Esophagus squamous epithelium (tissue), 5 donors: ENCODE data around the gene LSM5. TPM values are rescaled to one million over a fixed set of nuclear protein-coding genes. Genes with fewer than 3 reads are reported as not detected.

ENCODE experiments used
- DNase-seq: peaks from one replicate; lab custom pipeline; 2025; lab: John Stamatoyannopoulos, UW
- H3K27ac ChIP-seq, 4 donors: fragments of 200-600 bp; sonication (generic); one replicate each; pipeline ENCODE4 v1.5.1; 2016 to 2019; ENCODE audit warnings: mild to moderate bottlenecking in 1 of 4
- H3K27me3 ChIP-seq, 4 donors: fragments of 200-600 bp; sonication (generic); 1 replicate in 3 of 4; 2 replicates in 1 of 4; pipeline versions ENCODE4 v1.5.1 to v1.6.0; 2017 to 2021; ENCODE audit warnings: antibody characterized with exemption in 1 of 4
- H3K36me3 ChIP-seq, 3 donors: fragments of 200-600 bp; sonication (generic); one replicate each; pipeline ENCODE4 v1.5.1; 2016 to 2019
- H3K4me1 ChIP-seq, 3 donors: fragments of 200-600 bp; sonication (generic); one replicate each; pipeline ENCODE4 v1.5.1; 2017 to 2019
- H3K4me3 ChIP-seq, 4 donors: fragments of 200-600 bp; sonication (generic); 1 replicate in 3 of 4; 2 replicates in 1 of 4; pipeline ENCODE4 v1.5.1; 2016 to 2019; ENCODE audit warnings: mild to moderate bottlenecking in 2 of 4, moderate library complexity in 1 of 4
- H3K9me3 ChIP-seq, 3 donors: fragments of 200-600 bp; sonication (generic); one replicate each; pipeline ENCODE4 v1.5.1; 2016 to 2019
- POLR2A ChIP-seq, 4 donors: fragments of 450-650 bp; IDR thresholded peaks; one replicate each; pipeline ENCODE4 v1.6.1; 2017; ENCODE audit warnings: antibody characterized with exemption in 4 of 4, mild to moderate bottlenecking in 4 of 4, moderate library complexity in 3 of 4
- WGBS, 2 donors: methylation state at CpG; one replicate each; pipeline ENCODE4 v1.1.5; 2018; 5-methylcytosine and 5-hydroxymethylcytosine counted together
- intact Hi-C: fragments of 100-400 bp; cut with DNase I; formaldehyde crosslinking; loops from one replicate; pipeline ENCODE4 v1.15.0; 2022
- total RNA-seq, 4 donors: library from RNA; depleted of rRNA; stranded (reverse); fragments of >200 nt; gene quantifications; one replicate each; pipeline ENCODE4 v1.1.0, GENCODE V29; 2016
- TF ChIP-seq, protein P1 (sequence below), 6 experiments: fragments of 450-650 bp in 4 of 6; fragments of 200-600 bp in 2 of 6; sonication (generic) in 2 of 6; IDR thresholded peaks; one replicate each; pipeline ENCODE4 v1.5.1; 2016 to 2019; ENCODE audit warnings: antibody characterized with exemption in 6 of 6, mild to moderate bottlenecking in 4 of 6, moderate library complexity in 4 of 6
- donor health status: DM: yes; HTN: yes; CAD: no.

Gene LSM5
- total RNA-seq, 4 donors from 2014 or later: 12.4 to 29.9 (median 22.7) TPM

DNA sequence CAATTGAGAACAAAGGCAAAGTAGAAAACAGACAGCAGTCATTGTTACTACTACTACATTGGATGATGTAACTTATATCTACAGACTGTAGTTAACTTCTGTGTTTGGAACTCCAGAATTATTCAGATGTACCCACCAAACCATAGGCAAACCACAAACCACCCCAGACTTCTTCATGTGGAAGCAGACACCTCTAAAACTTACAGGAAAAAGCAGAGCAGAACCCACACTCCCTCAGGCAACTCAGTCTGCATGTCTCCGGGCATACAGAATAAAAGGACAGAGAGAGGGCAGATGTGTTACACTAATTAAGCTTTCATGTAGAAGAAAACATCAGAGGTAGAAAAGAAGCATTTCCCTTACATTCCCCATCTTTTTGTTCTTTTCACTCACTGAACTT lies 9.0 kb downstream of the LSM5 start:
- WGBS, 2 donors: 50 to 54% methylated on average over 1 of the region's 1 CpG
- H3K4me3 ChIP-seq: no peak overlapping the region
- no peak overlapping the region for H3K27ac ChIP-seq
- no peak for DNase-seq
- no peak for TF ChIP-seq POLR2A (IDR thresholded peaks at IDR 0.05)
- TF ChIP-seq, protein P1, sequence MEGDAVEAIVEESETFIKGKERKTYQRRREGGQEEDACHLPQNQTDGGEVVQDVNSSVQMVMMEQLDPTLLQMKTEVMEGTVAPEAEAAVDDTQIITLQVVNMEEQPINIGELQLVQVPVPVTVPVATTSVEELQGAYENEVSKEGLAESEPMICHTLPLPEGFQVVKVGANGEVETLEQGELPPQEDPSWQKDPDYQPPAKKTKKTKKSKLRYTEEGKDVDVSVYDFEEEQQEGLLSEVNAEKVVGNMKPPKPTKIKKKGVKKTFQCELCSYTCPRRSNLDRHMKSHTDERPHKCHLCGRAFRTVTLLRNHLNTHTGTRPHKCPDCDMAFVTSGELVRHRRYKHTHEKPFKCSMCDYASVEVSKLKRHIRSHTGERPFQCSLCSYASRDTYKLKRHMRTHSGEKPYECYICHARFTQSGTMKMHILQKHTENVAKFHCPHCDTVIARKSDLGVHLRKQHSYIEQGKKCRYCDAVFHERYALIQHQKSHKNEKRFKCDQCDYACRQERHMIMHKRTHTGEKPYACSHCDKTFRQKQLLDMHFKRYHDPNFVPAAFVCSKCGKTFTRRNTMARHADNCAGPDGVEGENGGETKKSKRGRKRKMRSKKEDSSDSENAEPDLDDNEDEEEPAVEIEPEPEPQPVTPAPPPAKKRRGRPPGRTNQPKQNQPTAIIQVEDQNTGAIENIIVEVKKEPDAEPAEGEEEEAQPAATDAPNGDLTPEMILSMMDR (IDR thresholded peaks at IDR 0.05): no peak
- no peaks in the 10 kb centered on the region for H3K4me1 ChIP-seq
- intact Hi-C loops: loop anchor here (10.0 kb wide), 1 partner anchor 736 kb away; no protein-coding TSS in a partner anchor
- peaks cover 0 to 19% (median 0%) of the 10 kb centered on the region in 3 donors for H3K36me3 ChIP-seq
- H3K27me3 ChIP-seq: no peaks in the 10 kb centered on the region
- no peaks in the 10 kb centered on the region for H3K9me3 ChIP-seq

- 61 to 85% methylated on average over 2 of the region's 2 CpGs for WGBS, 2 donors
- DNase-seq: no peak
- intact Hi-C loops: loop anchor here (10.0 kb wide), 2 partner anchors 255 to 735 kb away; no protein-coding TSS in a partner anchor
Measured at GRCh38 chr7:32479574-32480200, 10.5 kb downstream of the LSM5 start.

DNA sequence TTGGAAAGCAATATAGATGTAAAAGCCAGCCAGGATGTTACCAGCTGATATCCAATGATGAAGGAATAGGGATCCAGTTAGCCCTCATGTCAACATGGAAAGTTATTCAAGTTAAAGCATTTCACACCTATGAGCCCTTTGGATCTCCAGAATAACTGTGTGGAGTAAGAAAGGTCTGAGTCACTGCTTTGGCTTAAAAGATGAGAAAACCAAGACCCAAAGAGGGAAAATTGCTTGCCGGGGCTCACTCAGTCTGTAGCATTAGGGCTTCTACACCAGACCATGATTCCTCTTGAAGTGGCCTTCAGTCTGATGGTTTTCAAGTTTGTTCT lies 12.6 kb downstream of the LSM5 start:
- DNase-seq: no peak
- Histone ChIP-seq H3K27me3 (no peaks in the 10 kb centered on the region), H3K9me3 (no peaks in the 10 kb centered on the region), H3K36me3 (no peaks in the 10 kb centered on the region), H3K4me3 (no peak overlapping the region), H3K27ac (no peak overlapping the region), H3K4me1 (no peaks in the 10 kb centered on the region)
- intact Hi-C loops: loop anchor here (10.0 kb wide), 1 partner anchor 253 kb away; no protein-coding TSS in a partner anchor
- WGBS, 2 donors: 43 to 67% methylated on average over 1 of the region's 1 CpG
- TF ChIP-seq POLR2A (IDR thresholded peaks at IDR 0.05): no peak
- TF ChIP-seq, protein P1 (IDR thresholded peaks at IDR 0.05): no peak

More at GRCh38 chr7:32479574-32480200, 10.5 kb downstream of the LSM5 start:
- TF ChIP-seq, protein P1 (IDR thresholded peaks at IDR 0.05): peak in 5 of 6 experiments; percentile 37 to 82 (median 46)
- no peak for TF ChIP-seq POLR2A (IDR thresholded peaks at IDR 0.05)
- Histone ChIP-seq H3K36me3 (peaks cover 0 to 4% (median 0%) of the 10 kb centered on the region in 3 donors), H3K9me3 (no peaks in the 10 kb centered on the region), H3K27ac (no peak overlapping the region), H3K4me1 (no peaks in the 10 kb centered on the region), H3K27me3 (no peaks in the 10 kb centered on the region), H3K4me3 (no peak overlapping the region)

DNA sequence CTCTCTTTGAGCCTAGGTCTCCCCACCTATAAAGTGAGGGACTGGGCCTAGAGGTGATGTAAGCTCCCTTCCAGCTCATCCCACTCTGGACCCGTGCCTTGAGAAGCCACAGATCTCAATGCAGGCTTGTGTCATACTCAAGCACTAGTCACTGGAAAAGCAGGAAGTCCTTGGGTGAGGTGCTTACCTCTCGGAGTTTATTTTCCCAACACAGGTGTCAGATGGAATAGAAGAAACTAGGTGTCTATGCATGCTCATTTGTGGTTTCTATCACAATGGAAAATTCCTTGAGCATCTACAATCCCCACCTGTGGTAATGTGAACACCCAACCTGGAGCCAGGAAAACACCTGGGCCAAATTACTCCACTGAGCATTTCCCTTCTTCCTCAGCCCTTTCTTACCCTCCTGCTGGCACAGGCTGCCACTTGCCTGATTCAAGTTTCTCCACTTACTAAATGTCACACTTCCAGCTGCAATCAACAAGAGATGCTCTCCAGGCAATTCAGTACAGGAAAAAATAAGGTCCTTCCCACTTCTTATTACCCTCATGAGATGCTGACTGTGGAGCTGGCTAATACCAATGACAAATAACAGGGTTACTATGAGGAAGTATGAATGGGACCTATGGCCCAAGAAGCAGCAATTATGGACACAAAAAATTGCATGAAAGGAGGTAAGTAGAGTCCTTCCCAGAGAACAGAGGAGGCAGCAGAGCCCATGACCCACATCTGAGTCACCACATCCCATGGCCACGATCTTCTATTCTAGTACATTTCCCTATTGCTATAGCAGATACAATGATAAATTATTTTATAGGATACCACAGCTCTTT lies 13.1 kb downstream of the LSM5 start:
- Histone ChIP-seq H3K36me3 (no peaks in the 10 kb centered on the region), H3K27ac (no peak overlapping the region), H3K4me3 (no peak overlapping the region), H3K27me3 (no peaks in the 10 kb centered on the region), H3K4me1 (no peaks in the 10 kb centered on the region), H3K9me3 (no peaks in the 10 kb centered on the region)
- TF ChIP-seq, protein P1 (IDR thresholded peaks at IDR 0.05): no peak
- no peak for TF ChIP-seq POLR2A (IDR thresholded peaks at IDR 0.05)
- intact Hi-C loops: loop anchor here (10.0 kb wide), 1 partner anchor 252 kb away; no protein-coding TSS in a partner anchor
- 20 to 38% methylated on average over 2 to 3 of the region's 3 CpGs for WGBS, 2 donors
- DNase-seq: no peak

DNA sequence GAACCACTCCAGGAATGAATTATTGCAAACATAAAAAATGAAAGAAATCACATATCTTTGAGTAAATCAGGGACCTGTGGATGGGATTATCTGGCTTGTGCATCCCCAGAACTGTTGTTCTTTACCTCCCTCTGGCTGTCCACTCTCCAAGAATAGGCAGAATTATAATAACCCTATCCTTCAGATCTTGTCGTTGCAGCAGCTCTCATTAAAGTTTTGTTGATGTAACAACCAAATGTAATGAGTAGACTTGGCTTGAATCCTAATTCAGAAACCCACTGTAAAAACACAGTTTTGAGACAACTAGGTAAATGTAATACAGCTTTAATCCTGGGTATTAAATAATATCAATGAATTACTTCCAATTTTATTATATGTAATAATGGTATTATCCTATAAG lies 16.2 kb downstream of the LSM5 start:
- Histone ChIP-seq H3K9me3 (no peaks in the 10 kb centered on the region), H3K4me1 (no peaks in the 10 kb centered on the region), H3K36me3 (no peaks in the 10 kb centered on the region), H3K4me3 (no peak overlapping the region), H3K27me3 (no peaks in the 10 kb centered on the region), H3K27ac (no peak overlapping the region)
- TF ChIP-seq, protein P1 (IDR thresholded peaks at IDR 0.05): no peak
- TF ChIP-seq POLR2A (IDR thresholded peaks at IDR 0.05): no peak
- WGBS, 2 donors: 71 to 89% methylated on average over 1 of the region's 1 CpG
- intact Hi-C loops: loop anchor here (10.0 kb wide), 1 partner anchor 249 kb away; no protein-coding TSS in a partner anchor
- no peak for DNase-seq
